CD4-positive, alpha-beta T cell treated with Interleukin-17A for 4 hours (primary cell): Measurements from ENCODE around the gene PDP2.

Experiments used
- DNase-seq: peaks from one replicate; pipeline ENCODE4 v3.0.0-alpha.2; 2020; ENCODE audit warnings: mixed read lengths

Gene PDP2

GRCh38 chr16:66880288-66881013 is at the start of gene PDP2:
Gene PDP2, plus strand, starts transcription at chr16:66880515. Its CDS starts 3,770 bp downstream, at chr16:66884285.
- peak; percentile 92 for DNase-seq

GRCh38 chr16:66832190-66832589 is 48.1 kb upstream of the PDP2 start:
- DNase-seq, result no peak

- DNase-seq, result no peak
Measured at GRCh38 chr16:66832661-66833305, 47.5 kb upstream of the PDP2 start.

- no peak for DNase-seq
Measured at GRCh38 chr16:66834746-66835145, 45.6 kb upstream of the PDP2 start.

GRCh38 chr16:66840883-66841282 is 39.4 kb upstream of the PDP2 start:
- DNase-seq, result no peak

GRCh38 chr16:66841366-66841765 is 38.9 kb upstream of the PDP2 start:
- DNase-seq, result no peak

GRCh38 chr16:66842765-66843164 is 37.5 kb upstream of the PDP2 start:
- DNase-seq, result no peak

- no peak for DNase-seq
Measured at GRCh38 chr16:66843191-66843590, 37.1 kb upstream of the PDP2 start.

GRCh38 chr16:66844009-66844341 is 36.3 kb upstream of the PDP2 start:
- DNase-seq, result no peak

- no peak for DNase-seq
Measured at GRCh38 chr16:66844342-66845079, 35.8 kb upstream of the PDP2 start, which contains the start of gene CA7. Gene CA7, plus strand, starts transcription at chr16:66844414. Its CDS starts 74 bp downstream, at chr16:66844488.

GRCh38 chr16:66845080-66845410 is 35.3 kb upstream of the PDP2 start:
- DNase-seq, result no peak

GRCh38 chr16:66845791-66846221 is 34.5 kb upstream of the PDP2 start:
- DNase-seq, result no peak

GRCh38 chr16:66846266-66846665 is 34.0 kb upstream of the PDP2 start:
- DNase-seq, result no peak

GRCh38 chr16:66846831-66847230 is 33.5 kb upstream of the PDP2 start:
- DNase-seq, result no peak

- DNase-seq, result no peak
Measured at GRCh38 chr16:66847533-66848067, 32.7 kb upstream of the PDP2 start.

- no peak for DNase-seq
Measured at GRCh38 chr16:66848172-66848571, 32.1 kb upstream of the PDP2 start.

- no peak for DNase-seq
Measured at GRCh38 chr16:66849021-66849420, 31.3 kb upstream of the PDP2 start.

GRCh38 chr16:66849549-66849948 is 30.8 kb upstream of the PDP2 start:
- DNase-seq, result no peak

GRCh38 chr16:66850115-66850815 is 30.1 kb upstream of the PDP2 start:
- no peak for DNase-seq

- DNase-seq, result no peak
Measured at GRCh38 chr16:66851166-66851964, 28.9 kb upstream of the PDP2 start.

GRCh38 chr16:66853261-66854139 is 26.8 kb upstream of the PDP2 start:
- no peak for DNase-seq
